OCI-LY1 (cell line): ENCODE data around the gene MRPL58.

Source experiments
- H2AFZ ChIP-seq: fragments of 200-600 bp; sonication (generic), shearing (Covaris generic); 2 replicates; pipeline ENCODE4 v1.6.0; 2014; ENCODE audit warnings: antibody characterized with exemption, mild to moderate bottlenecking, low read length
- H3F3A ChIP-seq: fragments of 200-600 bp; sonication (generic), shearing (Covaris generic); 2 replicates; pipeline ENCODE4 v1.6.0; 2014; ENCODE audit warnings: mild to moderate bottlenecking, antibody characterized with exemption, low read length, moderate library complexity; ENCODE audit not compliant: insufficient read depth
- H3K27ac ChIP-seq: fragments of 200-600 bp; sonication (generic); 2 replicates; pipeline ENCODE4 v1.5.1; 2014; ENCODE audit warnings: low read length, mixed run types, mild to moderate bottlenecking, low read depth; ENCODE audit not compliant: poor library complexity, severe bottlenecking
- H3K27me3 ChIP-seq: fragments of 200-600 bp; sonication (generic); 2 replicates; pipeline ENCODE4 v1.6.0; 2014; ENCODE audit warnings: antibody characterized with exemption, mild to moderate bottlenecking, low read length, moderate library complexity; ENCODE audit not compliant: insufficient read depth
- H3K36me3 ChIP-seq: fragments of 200-600 bp; sonication (generic); 2 replicates; pipeline ENCODE4 v1.6.1; 2014; ENCODE audit warnings: mild to moderate bottlenecking, antibody characterized with exemption, low read length, moderate library complexity, mixed read lengths; ENCODE audit not compliant: insufficient read depth
- H3K4me1 ChIP-seq: fragments of 200-600 bp; sonication (generic); 2 replicates; pipeline ENCODE4 v1.5.1; 2014; ENCODE audit warnings: mild to moderate bottlenecking, low read length, moderate library complexity; ENCODE audit not compliant: insufficient read depth, severe bottlenecking
- H3K4me2 ChIP-seq: fragments of 200-600 bp; sonication (generic), shearing (Covaris generic); 2 replicates; pipeline ENCODE4 v1.6.1; 2014; ENCODE audit warnings: low read length
- H3K4me3 ChIP-seq: fragments of 200-600 bp; sonication (generic); 2 replicates; pipeline ENCODE4 v1.5.1; 2014; ENCODE audit warnings: low read length, low read depth, mild to moderate bottlenecking, mixed read lengths; ENCODE audit not compliant: poor library complexity, severe bottlenecking
- H3K79me2 ChIP-seq: fragments of 200-600 bp; shearing (Covaris generic); 2 replicates; pipeline ENCODE4 v1.6.1; 2016; ENCODE audit warnings: mixed run types, low read length, mixed read lengths; ENCODE audit not compliant: insufficient read depth
- H3K9ac ChIP-seq: fragments of 200-600 bp; sonication (generic), shearing (Covaris generic); 2 replicates; pipeline ENCODE4 v1.6.1; 2014; ENCODE audit warnings: mild to moderate bottlenecking, low read length, mixed read lengths
- H3K9me2 ChIP-seq: fragments of 200-600 bp; sonication (generic), shearing (Covaris generic); 2 replicates; pipeline ENCODE4 v1.6.1; 2014; ENCODE audit warnings: low read depth, mild to moderate bottlenecking, low read length, mixed read lengths
- H3K9me3 ChIP-seq: fragments of 200-600 bp; shearing (Covaris generic); 2 replicates; pipeline ENCODE4 v1.6.1; 2014; ENCODE audit warnings: low read length, mixed read lengths
- H4K20me1 ChIP-seq: fragments of 200-600 bp; sonication (generic), shearing (Covaris generic); 2 replicates; pipeline ENCODE4 v1.6.0; 2016; ENCODE audit warnings: mild to moderate bottlenecking, low read length; ENCODE audit not compliant: insufficient read depth
- CTCF ChIP-seq: fragments of 200-600 bp; sonication (generic), shearing (Covaris generic); IDR thresholded peaks from 2 replicates; pipeline ENCODE4 v1.5.1; 2017; ENCODE audit warnings: mild to moderate bottlenecking, antibody characterized with exemption, low read length, moderate library complexity, mixed read lengths
- EZH2 ChIP-seq: fragments of 200-600 bp; sonication (generic), shearing (Covaris generic); IDR thresholded peaks from 2 replicates; pipeline ENCODE4 v1.8.0; 2017; ENCODE audit warnings: borderline replicate concordance, mixed run types, mild to moderate bottlenecking, antibody characterized with exemption, low read length, moderate library complexity, mixed read lengths

MRPL58 gene

GRCh38 chr17:74971069-74971841 lies 41.2 kb upstream of the MRPL58 start:
- H3K4me2 ChIP-seq: no peak overlapping the region
- no peak overlapping the region for H3K4me3 ChIP-seq
- H3K79me2 ChIP-seq: no peaks in the 10 kb centered on the region
- H2AFZ ChIP-seq: no peak overlapping the region
- peaks cover 6% of the 10 kb centered on the region for H3K4me1 ChIP-seq
- no peaks in the 10 kb centered on the region for H3F3A ChIP-seq
- H3K36me3 ChIP-seq: no peaks in the 10 kb centered on the region
- H3K9me3 ChIP-seq: no peaks in the 10 kb centered on the region
- no peak for TF ChIP-seq EZH2
- TF ChIP-seq CTCF: no peak
- H3K9ac ChIP-seq: no peak overlapping the region
- H3K27ac ChIP-seq: no peak overlapping the region
- no peaks in the 10 kb centered on the region for H4K20me1 ChIP-seq
- H3K9me2 ChIP-seq: no peaks in the 10 kb centered on the region
- H3K27me3 ChIP-seq: no peaks in the 10 kb centered on the region

- no peaks in the 10 kb centered on the region for H3K36me3 ChIP-seq
- peak overlapping the region; percentile 86 for H3K4me2 ChIP-seq
- H3K27ac ChIP-seq: no peak overlapping the region
- H3K9me3 ChIP-seq: no peaks in the 10 kb centered on the region
- no peaks in the 10 kb centered on the region for H3F3A ChIP-seq
- no peaks in the 10 kb centered on the region for H3K27me3 ChIP-seq
- peaks cover 6% of the 10 kb centered on the region for H3K4me1 ChIP-seq
- no peak overlapping the region for H3K9ac ChIP-seq
- TF ChIP-seq CTCF (no peak), EZH2 (no peak)
- peak overlapping the region; percentile 67 for H3K4me3 ChIP-seq
- H3K9me2 ChIP-seq: no peaks in the 10 kb centered on the region
- H3K79me2 ChIP-seq: no peaks in the 10 kb centered on the region
- no peak overlapping the region for H2AFZ ChIP-seq
- no peaks in the 10 kb centered on the region for H4K20me1 ChIP-seq
Observed at GRCh38 chr17:74971842-74972106, 40.7 kb upstream of the MRPL58 start.

- Histone ChIP-seq H3K4me3 (peak within 1 kb of the TSS; percentile 67), H3K79me2 (no peaks in the 10 kb centered on the region), H2AFZ (no peak within 1 kb of the TSS), H3K36me3 (no peaks in the 10 kb centered on the region), H3K9me2 (no peaks in the 10 kb centered on the region), H3F3A (no peaks in the 10 kb centered on the region), H4K20me1 (no peaks in the 10 kb centered on the region), H3K9me3 (no peaks in the 10 kb centered on the region), H3K4me1 (peaks cover 6% of the 10 kb centered on the region), H3K9ac (peak within 1 kb of the TSS; percentile 49), H3K4me2 (peak within 1 kb of the TSS; percentile 86), H3K27ac (no peak within 1 kb of the TSS), H3K27me3 (no peaks in the 10 kb centered on the region)
- TF ChIP-seq EZH2 (no peak), CTCF (no peak)
Observed at GRCh38 chr17:74972107-74972972, 40.1 kb upstream of the MRPL58 start, which contains the start of gene HID1. TSS of gene HID1 (minus strand) at chr17:74972759. CDS start at chr17:74972656, 103 bp downstream.
